Inflammatory macrophage treated with lipopolysaccharide for 4 hours (primary cell): ENCODE results near the gene SEZ6L.
A peak's percentile ranks its signal among the peaks of the same experiment; 100 is the strongest.

Source experiments
- DNase-seq: peaks from one replicate; pipeline ENCODE4 v3.0.0-alpha.2; 2020

The SEZ6L gene

GRCh38 chr22:26345496-26345895, 176.2 kb downstream of the SEZ6L start:
- DNase-seq, result no peak

- DNase-seq, result no peak
These were observed 179.7 kb downstream of the SEZ6L start for GRCh38 chr22:26348810-26349526.

- DNase-seq, result no peak
These were observed 185.4 kb downstream of the SEZ6L start for GRCh38 chr22:26354707-26355106.

GRCh38 chr22:26357281-26357680, 188.0 kb downstream of the SEZ6L start:
- DNase-seq, result no peak

- DNase-seq, result no peak
These were observed 188.6 kb downstream of the SEZ6L start for GRCh38 chr22:26357813-26358212.

GRCh38 chr22:26359156-26359555, 189.9 kb downstream of the SEZ6L start:
- no peak for DNase-seq

GRCh38 chr22:26360169-26360885, 191.1 kb downstream of the SEZ6L start:
- peak; percentile 62 for DNase-seq

GRCh38 chr22:26362471-26362870, 193.2 kb downstream of the SEZ6L start:
- DNase-seq, result no peak

GRCh38 chr22:26364066-26365015, 195.1 kb downstream of the SEZ6L start:
- peak; percentile 77 for DNase-seq

- peak; percentile 69 for DNase-seq
These were observed 198.4 kb downstream of the SEZ6L start for GRCh38 chr22:26367402-26368245.

GRCh38 chr22:26372890-26373289, 203.6 kb downstream of the SEZ6L start:
- DNase-seq, result no peak

GRCh38 chr22:26374391-26375026, 205.2 kb downstream of the SEZ6L start:
- DNase-seq, result no peak

GRCh38 chr22:26377170-26377830, 208.0 kb downstream of the SEZ6L start:
- no peak for DNase-seq

- DNase-seq, result no peak
These were observed 211.0 kb downstream of the SEZ6L start for GRCh38 chr22:26380072-26380830.

- no peak for DNase-seq
These were observed 213.5 kb downstream of the SEZ6L start for GRCh38 chr22:26382782-26383181.

- no peak for DNase-seq
These were observed 214.8 kb downstream of the SEZ6L start for GRCh38 chr22:26383968-26384556.

- DNase-seq, result no peak
These were observed 215.9 kb downstream of the SEZ6L start for GRCh38 chr22:26385164-26385563.

GRCh38 chr22:26389125-26389524, 219.9 kb downstream of the SEZ6L start:
- no peak for DNase-seq

GRCh38 chr22:26391091-26391490, 221.8 kb downstream of the SEZ6L start:
- no peak for DNase-seq

- DNase-seq, result no peak
These were observed 222.4 kb downstream of the SEZ6L start for GRCh38 chr22:26391623-26392022.
